ENCODE data around the gene CYP8B1.

Gene CYP8B1

DNA sequence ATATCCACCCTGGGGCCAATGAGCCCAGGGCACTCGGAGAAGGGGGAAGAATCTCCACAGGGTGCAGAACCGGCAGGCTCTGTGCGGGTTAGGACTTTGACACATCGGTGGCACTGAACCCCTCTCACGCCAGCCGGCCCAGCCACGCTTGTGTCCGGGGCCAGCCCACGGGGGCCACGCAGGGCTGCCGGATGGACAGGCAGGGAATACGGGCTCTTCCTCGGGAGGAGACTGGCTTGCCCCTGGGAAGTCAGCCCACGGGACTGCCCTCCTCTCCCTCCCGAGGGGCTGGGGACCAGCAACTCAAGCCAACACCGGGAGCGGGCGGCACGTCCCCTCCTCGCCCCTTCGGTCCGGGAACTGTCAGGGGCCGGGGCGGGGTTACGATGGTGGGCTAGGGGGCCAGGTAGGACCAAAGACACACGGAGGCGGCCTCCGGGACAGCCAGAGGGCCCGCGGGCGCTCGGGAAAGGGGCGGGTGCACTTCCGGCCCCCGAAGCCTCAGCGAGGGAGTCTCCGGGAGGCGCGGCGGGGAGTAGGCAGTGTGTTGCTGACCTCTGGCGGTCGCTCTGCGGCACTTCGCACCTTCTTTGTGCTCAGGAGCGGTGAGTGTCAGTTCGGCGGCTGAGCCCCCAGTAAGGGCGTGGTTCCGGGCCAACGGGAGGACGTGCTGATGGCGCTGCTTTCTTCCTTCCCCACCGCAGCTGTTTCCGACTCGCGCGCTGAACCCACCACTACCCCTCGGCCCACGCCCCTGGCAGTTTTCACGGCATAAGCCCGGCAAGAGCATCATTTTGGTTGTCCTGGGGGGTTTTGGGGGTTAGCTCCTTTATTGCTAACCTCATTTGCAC is 5.1 kb upstream of the CYP8B1 start (continued):
- peak; percentile 15; the same call in 1 of the 2 replicates for TF ChIP-seq ZBTB20 (tag by site-specific recombination; IDR thresholded peaks at IDR 0.05)
- no peak for TF ChIP-seq ZNF155 (tag by site-specific recombination; IDR thresholded peaks at IDR 0.05)
- TF ChIP-seq SALL2 (tag by site-specific recombination; IDR thresholded peaks at IDR 0.05; ENCODE audit: borderline replicate concordance) = no peak
- peak; percentile 28; the same call in 1 of the 2 replicates for TF ChIP-seq ZFHX2 (tag by site-specific recombination; conservative IDR thresholded peaks at IDR 0.05)
- peak; percentile 20; the same call in 1 of the 2 replicates for TF ChIP-seq ZNF366 (tag by site-specific recombination; conservative IDR thresholded peaks at IDR 0.05)
- TF ChIP-seq ZNF521 (tag by site-specific recombination; IDR thresholded peaks at IDR 0.05) = no peak

GRCh38 chr3:42880183-42880582 is 4.5 kb upstream of the CYP8B1 start:
- Histone ChIP-seq H3K4me1 (ENCODE audit: control insufficient read depth, insufficient read depth, low read length) (no peaks in the 10 kb centered on the region), H3K4me3 (ENCODE audit: low read depth, low read length) (no peak overlapping the region), H3K9me3 (ENCODE audit: control insufficient read depth, insufficient read depth, low read depth, low read length) (no peaks in the 10 kb centered on the region), H3K27ac (ENCODE audit: extremely low read depth, low read depth, low read length) (no peak overlapping the region), H3K36me3 (ENCODE audit: control insufficient read depth in 2 of 2, insufficient read depth in 1 of 2, low read length in 2 of 2) (no peaks in the 10 kb centered on the region)
- POLR2A ChIA-PET = no interaction called here
- CTCF ChIA-PET = interaction anchor here (0.6 kb wide), 1 partner anchor 614 kb away, joined by 3 read pairs; the partner anchor contains the start of gene CCK
- TF ChIP-seq YY2 (tag by site-specific recombination; IDR thresholded peaks at IDR 0.05) (no peak), ZNF768 (tag by site-specific recombination; IDR thresholded peaks at IDR 0.05) (no peak), TCF7L2 (IDR thresholded peaks at IDR 0.05; ENCODE audit: borderline replicate concordance, low read depth, low read length) (no peak), ZNF529 (tag by site-specific recombination; IDR thresholded peaks at IDR 0.05; ENCODE audit: insufficient replicate concordance) (no peak), ZBTB8A (tag by site-specific recombination; IDR thresholded peaks at IDR 0.05) (no peak), ZNF354C (tag by site-specific recombination; IDR thresholded peaks at IDR 0.05; ENCODE audit: borderline replicate concordance, low read depth) (no peak), YY1 (tag by site-specific recombination; IDR thresholded peaks at IDR 0.05) (no peak), ZFP69B (tag by site-specific recombination; IDR thresholded peaks at IDR 0.05) (no peak), HOXC10 (CRISPR knock-in tag; IDR thresholded peaks at IDR 0.05) (no peak), ZNF311 (tag by site-specific recombination; IDR thresholded peaks at IDR 0.05; ENCODE audit: borderline replicate concordance) (no peak), ZNF677 (tag by site-specific recombination; IDR thresholded peaks at IDR 0.05) (no peak), ZNF660 (tag by site-specific recombination; IDR thresholded peaks at IDR 0.05) (no peak), ZNF544 (tag by site-specific recombination; IDR thresholded peaks at IDR 0.05) (no peak), REPIN1 (tag by site-specific recombination; IDR thresholded peaks at IDR 0.05; ENCODE audit: low read depth) (no peak), PRDM6 (tag by site-specific recombination; IDR thresholded peaks at IDR 0.05) (no peak), ZNF239 (tag by site-specific recombination; IDR thresholded peaks at IDR 0.05) (no peak), ZNF391 (tag by site-specific recombination; IDR thresholded peaks at IDR 0.05; ENCODE audit: borderline replicate concordance, low read depth) (no peak), ZNF560 (tag by site-specific recombination; IDR thresholded peaks at IDR 0.05; ENCODE audit: borderline replicate concordance) (no peak), KLF9 (tag by site-specific recombination; IDR thresholded peaks at IDR 0.05; ENCODE audit: low read depth) (no peak)
- TF ChIP-seq, protein P1, sequence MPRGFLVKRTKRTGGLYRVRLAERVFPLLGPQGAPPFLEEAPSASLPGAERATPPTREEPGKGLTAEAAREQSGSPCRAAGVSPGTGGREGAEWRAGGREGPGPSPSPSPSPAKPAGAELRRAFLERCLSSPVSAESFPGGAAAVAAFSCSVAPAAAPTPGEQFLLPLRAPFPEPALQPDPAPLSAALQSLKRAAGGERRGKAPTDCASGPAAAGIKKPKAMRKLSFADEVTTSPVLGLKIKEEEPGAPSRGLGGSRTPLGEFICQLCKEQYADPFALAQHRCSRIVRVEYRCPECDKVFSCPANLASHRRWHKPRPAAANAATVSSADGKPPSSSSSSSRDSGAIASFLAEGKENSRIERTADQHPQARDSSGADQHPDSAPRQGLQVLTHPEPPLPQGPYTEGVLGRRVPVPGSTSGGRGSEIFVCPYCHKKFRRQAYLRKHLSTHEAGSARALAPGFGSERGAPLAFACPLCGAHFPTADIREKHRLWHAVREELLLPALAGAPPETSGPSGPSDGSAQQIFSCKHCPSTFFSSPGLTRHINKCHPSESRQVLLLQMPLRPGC (tag by site-specific recombination; IDR thresholded peaks at IDR 0.05) = no peak
